ENCODE measurements around the gene PDZRN3.

PDZRN3 gene

DNA sequence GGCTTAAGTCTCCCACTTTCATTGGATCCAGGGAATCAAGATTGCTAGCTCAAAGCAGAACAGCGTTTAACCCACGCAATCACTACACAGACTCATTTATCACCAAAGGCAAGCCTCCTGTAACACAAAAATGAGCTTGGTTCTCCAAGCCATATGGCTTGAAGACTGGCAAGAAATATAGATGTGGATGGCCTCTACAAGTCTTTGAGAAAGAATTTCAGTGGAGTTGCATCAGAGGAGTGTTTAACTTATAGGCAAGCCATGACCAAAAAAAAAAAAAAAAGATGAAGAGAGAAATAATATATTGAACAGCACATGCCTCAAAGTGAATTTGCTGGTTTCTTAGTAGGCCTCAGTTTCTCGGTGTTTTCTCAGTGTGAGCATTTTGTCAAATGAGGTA lies 27.3 kb downstream of the PDZRN3 start:
- TF ChIP-seq TCF4 (CRISPR knock-in tag; IDR thresholded peaks at IDR 0.05; ENCODE audit: borderline replicate concordance) (no peak), ZFP30 (CRISPR knock-in tag; IDR thresholded peaks at IDR 0.05) (no peak), SNAI2 (CRISPR knock-in tag; IDR thresholded peaks at IDR 0.05) (no peak), ESRRG (CRISPR knock-in tag; IDR thresholded peaks at IDR 0.05) (no peak), BACH2 (CRISPR knock-in tag; IDR thresholded peaks at IDR 0.05; ENCODE audit: borderline replicate concordance) (no peak), ZC3H10 (CRISPR knock-in tag; IDR thresholded peaks at IDR 0.05) (no peak), TOX (CRISPR knock-in tag; IDR thresholded peaks at IDR 0.05; ENCODE audit: borderline replicate concordance) (no peak), PPARA (CRISPR knock-in tag; IDR thresholded peaks at IDR 0.05; ENCODE audit: borderline replicate concordance) (no peak), GLIS3 (CRISPR knock-in tag; IDR thresholded peaks at IDR 0.05) (no peak), CSDC2 (CRISPR knock-in tag; IDR thresholded peaks at IDR 0.05) (no peak), ZNF8 (CRISPR knock-in tag; IDR thresholded peaks at IDR 0.05) (no peak), OSR1 (CRISPR knock-in tag; IDR thresholded peaks at IDR 0.05) (no peak), ARNTL (CRISPR knock-in tag; IDR thresholded peaks at IDR 0.05; ENCODE audit: borderline replicate concordance, low read depth) (no peak)
- TF ChIP-seq, protein P1, sequence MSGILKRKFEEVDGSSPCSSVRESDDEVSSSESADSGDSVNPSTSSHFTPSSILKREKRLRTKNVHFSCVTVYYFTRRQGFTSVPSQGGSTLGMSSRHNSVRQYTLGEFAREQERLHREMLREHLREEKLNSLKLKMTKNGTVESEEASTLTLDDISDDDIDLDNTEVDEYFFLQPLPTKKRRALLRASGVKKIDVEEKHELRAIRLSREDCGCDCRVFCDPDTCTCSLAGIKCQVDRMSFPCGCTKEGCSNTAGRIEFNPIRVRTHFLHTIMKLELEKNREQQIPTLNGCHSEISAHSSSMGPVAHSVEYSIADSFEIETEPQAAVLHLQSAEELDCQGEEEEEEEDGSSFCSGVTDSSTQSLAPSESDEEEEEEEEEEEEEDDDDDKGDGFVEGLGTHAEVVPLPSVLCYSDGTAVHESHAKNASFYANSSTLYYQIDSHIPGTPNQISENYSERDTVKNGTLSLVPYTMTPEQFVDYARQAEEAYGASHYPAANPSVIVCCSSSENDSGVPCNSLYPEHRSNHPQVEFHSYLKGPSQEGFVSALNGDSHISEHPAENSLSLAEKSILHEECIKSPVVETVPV (CRISPR knock-in tag; IDR thresholded peaks at IDR 0.05): no peak
- TF ChIP-seq, protein P2, sequence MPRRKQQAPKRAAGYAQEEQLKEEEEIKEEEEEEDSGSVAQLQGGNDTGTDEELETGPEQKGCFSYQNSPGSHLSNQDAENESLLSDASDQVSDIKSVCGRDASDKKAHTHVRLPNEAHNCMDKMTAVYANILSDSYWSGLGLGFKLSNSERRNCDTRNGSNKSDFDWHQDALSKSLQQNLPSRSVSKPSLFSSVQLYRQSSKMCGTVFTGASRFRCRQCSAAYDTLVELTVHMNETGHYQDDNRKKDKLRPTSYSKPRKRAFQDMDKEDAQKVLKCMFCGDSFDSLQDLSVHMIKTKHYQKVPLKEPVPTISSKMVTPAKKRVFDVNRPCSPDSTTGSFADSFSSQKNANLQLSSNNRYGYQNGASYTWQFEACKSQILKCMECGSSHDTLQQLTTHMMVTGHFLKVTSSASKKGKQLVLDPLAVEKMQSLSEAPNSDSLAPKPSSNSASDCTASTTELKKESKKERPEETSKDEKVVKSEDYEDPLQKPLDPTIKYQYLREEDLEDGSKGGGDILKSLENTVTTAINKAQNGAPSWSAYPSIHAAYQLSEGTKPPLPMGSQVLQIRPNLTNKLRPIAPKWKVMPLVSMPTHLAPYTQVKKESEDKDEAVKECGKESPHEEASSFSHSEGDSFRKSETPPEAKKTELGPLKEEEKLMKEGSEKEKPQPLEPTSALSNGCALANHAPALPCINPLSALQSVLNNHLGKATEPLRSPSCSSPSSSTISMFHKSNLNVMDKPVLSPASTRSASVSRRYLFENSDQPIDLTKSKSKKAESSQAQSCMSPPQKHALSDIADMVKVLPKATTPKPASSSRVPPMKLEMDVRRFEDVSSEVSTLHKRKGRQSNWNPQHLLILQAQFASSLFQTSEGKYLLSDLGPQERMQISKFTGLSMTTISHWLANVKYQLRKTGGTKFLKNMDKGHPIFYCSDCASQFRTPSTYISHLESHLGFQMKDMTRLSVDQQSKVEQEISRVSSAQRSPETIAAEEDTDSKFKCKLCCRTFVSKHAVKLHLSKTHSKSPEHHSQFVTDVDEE (CRISPR knock-in tag; IDR thresholded peaks at IDR 0.05): no peak
- TF ChIP-seq, protein P3, sequence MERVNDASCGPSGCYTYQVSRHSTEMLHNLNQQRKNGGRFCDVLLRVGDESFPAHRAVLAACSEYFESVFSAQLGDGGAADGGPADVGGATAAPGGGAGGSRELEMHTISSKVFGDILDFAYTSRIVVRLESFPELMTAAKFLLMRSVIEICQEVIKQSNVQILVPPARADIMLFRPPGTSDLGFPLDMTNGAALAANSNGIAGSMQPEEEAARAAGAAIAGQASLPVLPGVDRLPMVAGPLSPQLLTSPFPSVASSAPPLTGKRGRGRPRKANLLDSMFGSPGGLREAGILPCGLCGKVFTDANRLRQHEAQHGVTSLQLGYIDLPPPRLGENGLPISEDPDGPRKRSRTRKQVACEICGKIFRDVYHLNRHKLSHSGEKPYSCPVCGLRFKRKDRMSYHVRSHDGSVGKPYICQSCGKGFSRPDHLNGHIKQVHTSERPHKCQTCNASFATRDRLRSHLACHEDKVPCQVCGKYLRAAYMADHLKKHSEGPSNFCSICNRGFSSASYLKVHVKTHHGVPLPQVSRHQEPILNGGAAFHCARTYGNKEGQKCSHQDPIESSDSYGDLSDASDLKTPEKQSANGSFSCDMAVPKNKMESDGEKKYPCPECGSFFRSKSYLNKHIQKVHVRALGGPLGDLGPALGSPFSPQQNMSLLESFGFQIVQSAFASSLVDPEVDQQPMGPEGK (CRISPR knock-in tag; IDR thresholded peaks at IDR 0.05; ENCODE audit: borderline replicate concordance): no peak
- no peak for ATAC-seq

DNA sequence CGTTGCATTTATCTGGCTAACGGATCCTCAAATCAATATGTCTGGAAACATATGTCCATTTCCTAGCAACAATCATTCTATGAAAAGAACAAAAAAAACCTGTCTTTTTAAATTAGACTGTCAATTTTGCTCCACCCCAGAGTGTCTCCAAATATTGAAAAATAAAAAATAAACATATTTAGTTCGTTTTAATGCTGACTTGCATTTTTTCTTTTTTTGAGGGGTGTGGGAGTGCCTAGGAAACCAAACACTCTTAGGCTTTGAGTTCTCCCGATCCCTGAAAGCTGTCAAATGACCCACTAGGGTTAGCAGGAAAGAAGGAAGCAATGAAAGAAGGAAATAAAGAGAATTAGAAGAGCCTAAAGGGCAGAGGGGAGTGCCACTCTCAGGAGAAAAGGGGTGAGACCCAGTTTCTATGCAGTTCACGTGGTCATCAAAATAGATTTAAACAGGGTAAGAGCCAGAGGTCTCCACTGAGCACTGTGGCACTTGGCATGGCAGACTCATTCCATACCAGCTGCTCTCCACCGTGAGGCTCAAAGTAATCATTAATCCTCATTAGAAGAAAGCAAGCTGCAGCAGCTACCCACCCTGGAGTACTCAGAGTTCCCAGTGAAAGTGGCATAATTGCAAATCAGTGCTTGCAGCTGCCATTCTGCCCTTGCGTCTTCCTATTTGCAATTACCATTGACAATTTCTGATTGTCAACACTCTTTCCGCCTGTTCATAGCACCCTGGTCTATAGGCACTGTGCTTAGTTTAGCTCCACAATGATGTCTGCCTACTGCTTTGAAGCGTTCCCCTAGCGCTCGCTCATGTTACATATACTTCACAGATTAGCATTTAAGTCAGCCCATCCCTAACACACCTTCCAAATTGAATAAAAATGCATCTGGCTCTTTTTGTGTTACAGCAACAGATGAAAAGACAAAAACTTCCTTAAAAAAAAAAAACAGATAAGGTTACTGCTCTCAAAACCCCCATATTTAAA lies 32.3 kb downstream of the PDZRN3 start:
- ATAC-seq: peak; percentile 38; the same call in 1 of the 3 replicates
- TF ChIP-seq, protein P2 (CRISPR knock-in tag; IDR thresholded peaks at IDR 0.05): no peak
- TF ChIP-seq ZNF70 (CRISPR knock-in tag; IDR thresholded peaks at IDR 0.05): no peak
- TF ChIP-seq CSDC2 (CRISPR knock-in tag; IDR thresholded peaks at IDR 0.05): no peak
- no peak for TF ChIP-seq ESRRG (CRISPR knock-in tag; IDR thresholded peaks at IDR 0.05)
- no peak for TF ChIP-seq ZC3H10 (CRISPR knock-in tag; IDR thresholded peaks at IDR 0.05)
- TF ChIP-seq, protein P3 (CRISPR knock-in tag; IDR thresholded peaks at IDR 0.05; ENCODE audit: borderline replicate concordance): no peak
- TF ChIP-seq, protein P4, sequence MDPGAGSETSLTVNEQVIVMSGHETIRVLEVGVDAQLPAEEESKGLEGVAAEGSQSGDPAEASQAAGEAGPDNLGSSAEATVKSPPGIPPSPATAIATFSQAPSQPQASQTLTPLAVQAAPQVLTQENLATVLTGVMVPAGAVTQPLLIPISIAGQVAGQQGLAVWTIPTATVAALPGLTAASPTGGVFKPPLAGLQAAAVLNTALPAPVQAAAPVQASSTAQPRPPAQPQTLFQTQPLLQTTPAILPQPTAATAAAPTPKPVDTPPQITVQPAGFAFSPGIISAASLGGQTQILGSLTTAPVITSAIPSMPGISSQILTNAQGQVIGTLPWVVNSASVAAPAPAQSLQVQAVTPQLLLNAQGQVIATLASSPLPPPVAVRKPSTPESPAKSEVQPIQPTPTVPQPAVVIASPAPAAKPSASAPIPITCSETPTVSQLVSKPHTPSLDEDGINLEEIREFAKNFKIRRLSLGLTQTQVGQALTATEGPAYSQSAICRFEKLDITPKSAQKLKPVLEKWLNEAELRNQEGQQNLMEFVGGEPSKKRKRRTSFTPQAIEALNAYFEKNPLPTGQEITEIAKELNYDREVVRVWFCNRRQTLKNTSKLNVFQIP (CRISPR knock-in tag; IDR thresholded peaks at IDR 0.05; ENCODE audit: borderline replicate concordance, low read depth): no peak
- TF ChIP-seq ZNF8 (CRISPR knock-in tag; IDR thresholded peaks at IDR 0.05): no peak
- TF ChIP-seq, protein P5, sequence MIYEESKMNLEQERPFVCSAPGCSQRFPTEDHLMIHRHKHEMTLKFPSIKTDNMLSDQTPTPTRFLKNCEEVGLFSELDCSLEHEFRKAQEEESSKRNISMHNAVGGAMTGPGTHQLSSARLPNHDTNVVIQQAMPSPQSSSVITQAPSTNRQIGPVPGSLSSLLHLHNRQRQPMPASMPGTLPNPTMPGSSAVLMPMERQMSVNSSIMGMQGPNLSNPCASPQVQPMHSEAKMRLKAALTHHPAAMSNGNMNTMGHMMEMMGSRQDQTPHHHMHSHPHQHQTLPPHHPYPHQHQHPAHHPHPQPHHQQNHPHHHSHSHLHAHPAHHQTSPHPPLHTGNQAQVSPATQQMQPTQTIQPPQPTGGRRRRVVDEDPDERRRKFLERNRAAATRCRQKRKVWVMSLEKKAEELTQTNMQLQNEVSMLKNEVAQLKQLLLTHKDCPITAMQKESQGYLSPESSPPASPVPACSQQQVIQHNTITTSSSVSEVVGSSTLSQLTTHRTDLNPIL (CRISPR knock-in tag; IDR thresholded peaks at IDR 0.05; ENCODE audit: low read depth): no peak
- no peak for TF ChIP-seq PPARA (CRISPR knock-in tag; IDR thresholded peaks at IDR 0.05; ENCODE audit: borderline replicate concordance)
- TF ChIP-seq, protein P1 (CRISPR knock-in tag; IDR thresholded peaks at IDR 0.05): no peak
- no peak for TF ChIP-seq OSR1 (CRISPR knock-in tag; IDR thresholded peaks at IDR 0.05)
- no peak for TF ChIP-seq ZNF565 (CRISPR knock-in tag; conservative IDR thresholded peaks at IDR 0.05; ENCODE audit: low read depth)
